ENCODE data around the gene HTR3B.

Gene HTR3B

GRCh38 chr11:113949891-113950290 is 45.3 kb downstream of the HTR3B start:
- no peak for DNase-seq

GRCh38 chr11:113951537-113951936 is 46.9 kb downstream of the HTR3B start:
- DNase-seq, result no peak

- no peak for DNase-seq
Measured at GRCh38 chr11:113952070-113952469, 47.5 kb downstream of the HTR3B start.

- no peak for DNase-seq
Measured at GRCh38 chr11:113952588-113952987, 48.0 kb downstream of the HTR3B start.

- DNase-seq, result no peak
Measured at GRCh38 chr11:113954235-113954634, 49.6 kb downstream of the HTR3B start.

- DNase-seq, result no peak
Measured at GRCh38 chr11:113956986-113957385, 52.4 kb downstream of the HTR3B start.

- DNase-seq, result no peak
Measured at GRCh38 chr11:113960702-113961330, 56.2 kb downstream of the HTR3B start.

- no peak for DNase-seq
Measured at GRCh38 chr11:113967361-113967760, 62.8 kb downstream of the HTR3B start.

GRCh38 chr11:113971506-113972195 is 67.1 kb downstream of the HTR3B start:
- no peak for DNase-seq

GRCh38 chr11:113974741-113975470 is 70.3 kb downstream of the HTR3B start, which contains the start of gene HTR3A:
TSS of gene HTR3A (plus strand) at chr11:113975108. CDS start at chr11:113975326, 218 bp downstream.
- DNase-seq, result peak; percentile 92

- DNase-seq, result no peak
Measured at GRCh38 chr11:113977071-113977490, 72.5 kb downstream of the HTR3B start.

- DNase-seq, result no peak
Measured at GRCh38 chr11:113977701-113978100, 73.1 kb downstream of the HTR3B start.

- no peak for DNase-seq
Measured at GRCh38 chr11:113979431-113979830, 74.8 kb downstream of the HTR3B start.

- no peak for DNase-seq
Measured at GRCh38 chr11:113980785-113981184, 76.2 kb downstream of the HTR3B start.

GRCh38 chr11:113982306-113982705 is 77.7 kb downstream of the HTR3B start:
- DNase-seq, result no peak

- no peak for DNase-seq
Measured at GRCh38 chr11:113984781-113985180, 80.2 kb downstream of the HTR3B start.

- DNase-seq, result no peak
Measured at GRCh38 chr11:113985906-113986305, 81.3 kb downstream of the HTR3B start.

GRCh38 chr11:113986351-113987140 is 82.0 kb downstream of the HTR3B start:
- no peak for DNase-seq

GRCh38 chr11:113989381-113989780 is 84.8 kb downstream of the HTR3B start:
- DNase-seq, result no peak

GRCh38 chr11:113989916-113990315 is 85.3 kb downstream of the HTR3B start:
- DNase-seq, result no peak

- DNase-seq, result no peak
Measured at GRCh38 chr11:113991170-113991569, 86.6 kb downstream of the HTR3B start.

GRCh38 chr11:113991718-113992458 is 87.3 kb downstream of the HTR3B start:
- peak; percentile 94 for DNase-seq

All from NCI-H1105 treated with DMSO at 0.1 percent for 48 hours (cell line).